HepG2 (cell line): ENCODE data around the gene PADI6. TPM values are rescaled to one million over a fixed set of nuclear protein-coding genes. Genes with fewer than 3 reads are reported as not detected.

Source experiments
- ATAC-seq: fragments of 200-7000 bp; cut with Tn5 transposase; 3 replicates; pipeline ENCODE4 v1.9.1; 2020; ENCODE audit warnings: mild to moderate bottlenecking, moderate library complexity
- BruUV-seq: library from RNA; stranded (reverse); fragments of 400-500 nt; replicated peaks from 2 replicates; lab custom pipeline; 2021; lab: Mats Ljungman, UMichigan
- CTCF ChIA-PET: fragments of 300-600 bp; formaldehyde crosslinking; extraction: SDS; loops from one replicate; lab custom pipeline; 2021; ENCODE audit warnings: low total read pairs, inconsistent platforms, low intra/inter-chr PET ratio; lab: Yijun Ruan, JAX
- POLR2A ChIA-PET: fragments of 350-600 bp; sonication (Branson Sonifier 250); formaldehyde crosslinking; loops from one replicate; lab custom pipeline; 2020; ENCODE audit warnings: antibody characterized with exemption, inconsistent platforms; lab: Yijun Ruan, JAX
- DNase-seq: peaks from one replicate; pipeline ENCODE4 v3.0.0-alpha.2; 2015; ENCODE audit warnings: low spot score
- FAIRE-seq: peaks from 3 replicates; lab custom pipeline; 2011; peaks lifted over from hg19 to GRCh38; lab: Jason Lieb, UNC
- H2AFZ ChIP-seq: one replicate; pipeline ENCODE4 v1.6.1; 2011; ENCODE audit warnings: low read length, inconsistent platforms
- H3K27ac ChIP-seq: fragments of 300-600 bp; 3 replicates; pipeline ENCODE4 v1.8.0; 2011; ENCODE audit warnings: mixed run types, mild to moderate bottlenecking, mixed read lengths, low read length, inconsistent platforms; ENCODE audit not compliant: insufficient read depth; ENCODE audit errors: extremely low read length
- H3K27me3 ChIP-seq, 2 experiments: fragments of 200-600 bp in 1 of 2; 2 replicates in 1 of 2; 3 replicates in 1 of 2; pipeline versions ENCODE4 v1.6.0 to v1.8.0; 2011; ENCODE audit warnings: low read length in 2 of 2, mild to moderate bottlenecking in 2 of 2, moderate library complexity in 2 of 2, inconsistent platforms in 1 of 2; ENCODE audit not compliant: insufficient read depth in 2 of 2, control insufficient read depth in 1 of 2
- H3K36me3 ChIP-seq, 2 experiments: fragments of 200-600 bp in 1 of 2; replicated peaks in 1 of 2; 2 replicates in 1 of 2; 3 replicates in 1 of 2; pipeline versions ENCODE4 v1.5.1 to v1.8.0; 2011; ENCODE audit warnings: low read length in 2 of 2, inconsistent platforms in 1 of 2; ENCODE audit not compliant: insufficient read depth in 2 of 2, control insufficient read depth in 1 of 2
- H3K4me1 ChIP-seq: 2 replicates; pipeline ENCODE4 v1.5.1; 2012; ENCODE audit warnings: low read length, inconsistent platforms; ENCODE audit not compliant: insufficient read depth
- H3K4me2 ChIP-seq: 2 replicates; pipeline ENCODE4 v1.6.0; 2011; ENCODE audit warnings: low read depth, low read length, inconsistent platforms
- H3K4me3 ChIP-seq, 3 experiments: fragments of 200-600 bp in 1 of 3; sonication (generic), shearing (Covaris generic) in 1 of 3; replicated peaks in 1 of 3; 2 replicates each; pipeline ENCODE4 v1.5.1; 2011 to 2016; ENCODE audit warnings: low read length in 3 of 3, inconsistent platforms in 2 of 3, low read depth in 2 of 3, mild to moderate bottlenecking in 2 of 3, control low read depth in 1 of 3, mixed read lengths in 1 of 3; ENCODE audit not compliant: insufficient read depth in 1 of 3
- H3K79me2 ChIP-seq: one replicate; pipeline ENCODE4 v1.6.1; 2011; ENCODE audit warnings: low read length, inconsistent platforms; ENCODE audit not compliant: insufficient read depth
- H3K9ac ChIP-seq: 2 replicates; pipeline ENCODE4 v1.6.0; 2011; ENCODE audit warnings: mild to moderate bottlenecking, low read depth, low read length, inconsistent platforms; ENCODE audit not compliant: insufficient read depth
- H3K9me3 ChIP-seq: 2 replicates; pipeline ENCODE4 v1.5.1; 2012; ENCODE audit warnings: mild to moderate bottlenecking, low read length
- H4K20me1 ChIP-seq: 2 replicates; pipeline ENCODE4 v1.6.0; 2011; ENCODE audit warnings: inconsistent platforms, mild to moderate bottlenecking, low read length, moderate library complexity; ENCODE audit not compliant: insufficient read depth
- EP300 ChIP-seq, 3 experiments: sonication (generic) in 1 of 3; formaldehyde crosslinking in 1 of 3; IDR thresholded peaks; 2 replicates each; pipeline versions ENCODE4 v1.5.1 to v1.6.1; 2011 to 2020; ENCODE audit warnings: low read depth in 2 of 3, low read length in 2 of 3, borderline replicate concordance in 1 of 3, improper control_type of control experiment in 1 of 3, mild to moderate bottlenecking in 1 of 3, missing genetic modification reagents in 1 of 3, moderate library complexity in 1 of 3
- ZNF570 ChIP-seq: sonication (generic); formaldehyde crosslinking; IDR thresholded peaks from 2 replicates; pipeline ENCODE4 v1.4.0; 2020; ENCODE audit warnings: mild to moderate bottlenecking, missing genetic modification reagents, borderline replicate concordance
- WGBS: methylation state at CpG from one replicate; pipeline ENCODE4 v1.1.6; 2017; ENCODE audit warnings: low lambda C conversion rate; 5-methylcytosine and 5-hydroxymethylcytosine counted together
- in situ Hi-C: cut with HindIII; loops from 2 replicates; pipeline ENCODE4 v1.10.0; 2017; ENCODE audit warnings: low pct_unique_long_range_greater_than_20kb; ENCODE audit not compliant: extremely low pct_ligation_motif_present
- intact Hi-C: fragments of 100-400 bp; cut with micrococcal nuclease; formaldehyde crosslinking; loops from one replicate; pipeline ENCODE4 v1.10.0; 2022; ENCODE audit not compliant: unreplicated experiment
- polyA plus RNA-seq, 8 experiments: library from polyadenylated mRNA; depleted of rRNA in 3 of 8; stranded (reverse) in 7 of 8; unstranded in 1 of 8; fragments of >200 nt; fragmentation: Illumina TruSeq in 4 of 8; extraction: Trizol in 4 of 8; gene quantifications; 2 replicates each; pipeline versions ENCODE4 v1.2.1 to v1.2.3, GENCODE V29; 2011 to 2016; ENCODE audit warnings: low read depth in 4 of 8, missing spikeins in 1 of 8, mixed read lengths in 1 of 8; ENCODE audit not compliant: insufficient read depth in 1 of 8
- total RNA-seq, 5 experiments: library from RNA; depleted of rRNA; stranded (reverse); fragments of >200 nt; fragmentation: Illumina TruSeq; extraction: Trizol; gene quantifications; 2 replicates each; pipeline ENCODE4 v1.2.3, GENCODE V29; 2016; ENCODE audit warnings: low read depth in 1 of 5
- TF ChIP-seq, protein P1 (sequence below): sonication (generic); IDR thresholded peaks from 2 replicates; pipeline ENCODE4 v1.6.1; 2016; ENCODE audit warnings: low read depth, borderline replicate concordance
- TF ChIP-seq, protein P2 (sequence below): fragments of 450-650 bp; IDR thresholded peaks from 2 replicates; pipeline ENCODE4 v1.6.1; 2017; ENCODE audit warnings: mild to moderate bottlenecking
- TF ChIP-seq, protein P3 (sequence below): conservative IDR thresholded peaks from 2 replicates; pipeline ENCODE4 v1.6.1; 2018; ENCODE audit warnings: missing genetic modification reagents

PADI6 gene
- total and polyA plus RNA-seq, 2 of the 13 experiments (the other 11 are each of a cell fraction or from before 2014, with no cell fraction given): not detected

- in situ Hi-C loops: no loop called here
- Histone ChIP-seq H3K9ac (no peak overlapping the region), H3K4me3 (no peak overlapping the region), H3K79me2 (no peaks in the 10 kb centered on the region), H3K27ac (no peak overlapping the region), H4K20me1 (no peaks in the 10 kb centered on the region), H3K9me3 (no peaks in the 10 kb centered on the region), H2AFZ (no peak overlapping the region), H3K4me1 (peaks cover 9% of the 10 kb centered on the region), H3K4me2 (no peak overlapping the region), H3K27me3 (peaks cover 0 to 5% of the 10 kb centered on the region in 2 experiments; a peak in 1 of 5 replicates), H3K36me3 (peaks cover 3 to 14% of the 10 kb centered on the region in 2 experiments; a peak in 3 of 5 replicates)
- CTCF ChIA-PET: no interaction called here
- 59% methylated on average over 8 of the region's 15 CpGs for WGBS
- intact Hi-C loops: no loop called here
- BruUV-seq: no TSS peak
- TF ChIP-seq, protein P1, sequence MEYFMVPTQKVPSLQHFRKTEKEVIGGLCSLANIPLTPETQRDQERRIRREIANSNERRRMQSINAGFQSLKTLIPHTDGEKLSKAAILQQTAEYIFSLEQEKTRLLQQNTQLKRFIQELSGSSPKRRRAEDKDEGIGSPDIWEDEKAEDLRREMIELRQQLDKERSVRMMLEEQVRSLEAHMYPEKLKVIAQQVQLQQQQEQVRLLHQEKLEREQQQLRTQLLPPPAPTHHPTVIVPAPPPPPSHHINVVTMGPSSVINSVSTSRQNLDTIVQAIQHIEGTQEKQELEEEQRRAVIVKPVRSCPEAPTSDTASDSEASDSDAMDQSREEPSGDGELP: no peak
- FAIRE-seq (no peak), DNase-seq (no peak), ATAC-seq (no peak)
- POLR2A ChIA-PET: no interaction called here
Measured at GRCh38 chr1:17404034-17404684, 32.2 kb downstream of the PADI6 start.

- H3K9me3 ChIP-seq: no peaks in the 10 kb centered on the region
- DNase-seq (no peak), ATAC-seq (no peak), FAIRE-seq (no peak)
- H3K79me2 ChIP-seq: no peaks in the 10 kb centered on the region
- H3K9ac ChIP-seq: no peak overlapping the region
- H3K27ac ChIP-seq: no peak overlapping the region
- intact Hi-C loops: no loop called here
- no peak overlapping the region for H3K4me2 ChIP-seq
- TF ChIP-seq ZNF570 (CRISPR knock-in tag) (no peak), EP300 (IDR thresholded peaks at IDR 0.05; ENCODE audit: low read depth in 2 of 2, low read length in 2 of 2) (no peak), EP300 (CRISPR knock-in tag; IDR thresholded peaks at IDR 0.05; ENCODE audit: borderline replicate concordance) (no peak)
- TF ChIP-seq, protein P2, sequence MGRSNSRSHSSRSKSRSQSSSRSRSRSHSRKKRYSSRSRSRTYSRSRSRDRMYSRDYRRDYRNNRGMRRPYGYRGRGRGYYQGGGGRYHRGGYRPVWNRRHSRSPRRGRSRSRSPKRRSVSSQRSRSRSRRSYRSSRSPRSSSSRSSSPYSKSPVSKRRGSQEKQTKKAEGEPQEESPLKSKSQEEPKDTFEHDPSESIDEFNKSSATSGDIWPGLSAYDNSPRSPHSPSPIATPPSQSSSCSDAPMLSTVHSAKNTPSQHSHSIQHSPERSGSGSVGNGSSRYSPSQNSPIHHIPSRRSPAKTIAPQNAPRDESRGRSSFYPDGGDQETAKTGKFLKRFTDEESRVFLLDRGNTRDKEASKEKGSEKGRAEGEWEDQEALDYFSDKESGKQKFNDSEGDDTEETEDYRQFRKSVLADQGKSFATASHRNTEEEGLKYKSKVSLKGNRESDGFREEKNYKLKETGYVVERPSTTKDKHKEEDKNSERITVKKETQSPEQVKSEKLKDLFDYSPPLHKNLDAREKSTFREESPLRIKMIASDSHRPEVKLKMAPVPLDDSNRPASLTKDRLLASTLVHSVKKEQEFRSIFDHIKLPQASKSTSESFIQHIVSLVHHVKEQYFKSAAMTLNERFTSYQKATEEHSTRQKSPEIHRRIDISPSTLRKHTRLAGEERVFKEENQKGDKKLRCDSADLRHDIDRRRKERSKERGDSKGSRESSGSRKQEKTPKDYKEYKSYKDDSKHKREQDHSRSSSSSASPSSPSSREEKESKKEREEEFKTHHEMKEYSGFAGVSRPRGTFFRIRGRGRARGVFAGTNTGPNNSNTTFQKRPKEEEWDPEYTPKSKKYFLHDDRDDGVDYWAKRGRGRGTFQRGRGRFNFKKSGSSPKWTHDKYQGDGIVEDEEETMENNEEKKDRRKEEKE: no peak
- TF ChIP-seq, protein P3, sequence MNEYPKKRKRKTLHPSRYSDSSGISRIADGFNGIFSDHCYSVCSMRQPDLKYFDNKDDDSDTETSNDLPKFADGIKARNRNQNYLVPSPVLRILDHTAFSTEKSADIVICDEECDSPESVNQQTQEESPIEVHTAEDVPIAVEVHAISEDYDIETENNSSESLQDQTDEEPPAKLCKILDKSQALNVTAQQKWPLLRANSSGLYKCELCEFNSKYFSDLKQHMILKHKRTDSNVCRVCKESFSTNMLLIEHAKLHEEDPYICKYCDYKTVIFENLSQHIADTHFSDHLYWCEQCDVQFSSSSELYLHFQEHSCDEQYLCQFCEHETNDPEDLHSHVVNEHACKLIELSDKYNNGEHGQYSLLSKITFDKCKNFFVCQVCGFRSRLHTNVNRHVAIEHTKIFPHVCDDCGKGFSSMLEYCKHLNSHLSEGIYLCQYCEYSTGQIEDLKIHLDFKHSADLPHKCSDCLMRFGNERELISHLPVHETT (CRISPR knock-in tag): no peak
- ChIA-PET CTCF (no interaction called here), POLR2A (no interaction called here)
- no peak overlapping the region for H3K4me3 ChIP-seq
- H3K36me3 ChIP-seq: peaks cover 10 to 20% of the 10 kb centered on the region in 2 experiments; a peak in 4 of 5 replicates
- H3K4me1 ChIP-seq: peaks cover 9% of the 10 kb centered on the region
- in situ Hi-C loops: no loop called here
- no TSS peak for BruUV-seq
- no peaks in the 10 kb centered on the region for H4K20me1 ChIP-seq
- no peak overlapping the region for H2AFZ ChIP-seq
- WGBS: 72% methylated on average over 5 of the region's 6 CpGs
- H3K27me3 ChIP-seq: peaks cover 0 to 5% of the 10 kb centered on the region in 2 experiments; a peak in 1 of 5 replicates
Measured at GRCh38 chr1:17404820-17405219, 32.8 kb downstream of the PADI6 start.
